Endothelial cell of umbilical vein (primary cell): ENCODE data around the gene HUNK. TPM values are rescaled to one million over a fixed set of nuclear protein-coding genes. Genes with fewer than 3 reads are reported as not detected.

ENCODE experiments used
- BruUV-seq: library from RNA; stranded (reverse); fragments of 400-500 nt; replicated peaks from 2 replicates; lab custom pipeline; 2021; lab: Mats Ljungman, UMichigan
- CTCF ChIA-PET: fragments of 300-600, 350-600 bp; sonication (Branson Sonifier 250); formaldehyde crosslinking; loops from one replicate; lab custom pipeline; 2021; ENCODE audit warnings: antibody characterized with exemption, inconsistent platforms; lab: Charles Lee
- POLR2A ChIA-PET: fragments of 300-600, 350-600 bp; sonication (Branson Sonifier 250); formaldehyde crosslinking; loops from one replicate; lab custom pipeline; 2021; ENCODE audit warnings: antibody characterized with exemption, inconsistent platforms; lab: Charles Lee
- DNase-seq: peaks from one replicate; pipeline ENCODE4 v3.0.0-alpha.2; 2011; ENCODE audit warnings: low read depth, low spot score
- FAIRE-seq: peaks from 2 replicates; lab custom pipeline; 2011; peaks lifted over from hg19 to GRCh38; lab: Jason Lieb, UNC
- H2AFZ ChIP-seq: 2 replicates; pipeline ENCODE4 v1.6.0; 2012; ENCODE audit warnings: low read depth, low read length, control low read depth, inconsistent platforms
- H3K27ac ChIP-seq: 2 replicates; pipeline ENCODE4 v1.5.1; 2011; ENCODE audit warnings: low read depth, mild to moderate bottlenecking, control low read depth, low read length, moderate library complexity; ENCODE audit not compliant: insufficient read depth
- H3K27me3 ChIP-seq, 2 experiments: 2 replicates each; pipeline versions ENCODE4 v1.6.0 to v1.6.1; 2011; ENCODE audit warnings: low read length in 2 of 2, mixed read lengths in 1 of 2; ENCODE audit not compliant: control insufficient read depth in 2 of 2, insufficient read depth in 2 of 2
- H3K36me3 ChIP-seq, 2 experiments: 2 replicates in 1 of 2; 3 replicates in 1 of 2; pipeline ENCODE4 v1.5.1; 2011; ENCODE audit warnings: low read length in 2 of 2, mild to moderate bottlenecking in 1 of 2, moderate library complexity in 1 of 2; ENCODE audit not compliant: control insufficient read depth in 2 of 2, insufficient read depth in 2 of 2; ENCODE audit errors: extremely low read depth in 1 of 2
- H3K4me1 ChIP-seq: 3 replicates; pipeline ENCODE4 v1.5.1; 2011; ENCODE audit warnings: mild to moderate bottlenecking, low read length; ENCODE audit not compliant: control insufficient read depth, insufficient read depth; ENCODE audit errors: extremely low read depth
- H3K4me2 ChIP-seq: 2 replicates; pipeline ENCODE4 v1.6.1; 2011; ENCODE audit warnings: low read length, control low read depth, mixed read lengths; ENCODE audit not compliant: insufficient read depth
- H3K4me3 ChIP-seq, 3 experiments: fragments of 200-600 bp in 1 of 3; sonication (generic), shearing (Covaris generic) in 1 of 3; replicated peaks in 1 of 3; 2 replicates each; pipeline ENCODE4 v1.5.1; 2011 to 2016; ENCODE audit warnings: control low read depth in 3 of 3, low read length in 3 of 3, mild to moderate bottlenecking in 2 of 3, inconsistent platforms in 1 of 3, low read depth in 1 of 3, moderate library complexity in 1 of 3; ENCODE audit not compliant: insufficient read depth in 1 of 3
- H3K79me2 ChIP-seq: 2 replicates; pipeline ENCODE4 v1.6.0; 2012; ENCODE audit warnings: low read length, inconsistent platforms; ENCODE audit not compliant: control insufficient read depth, insufficient read depth
- H3K9ac ChIP-seq: replicated peaks from 2 replicates; pipeline ENCODE3; 2011; ENCODE audit warnings: low read length, control low read depth; ENCODE audit not compliant: insufficient read depth; ENCODE audit errors: extremely low read depth
- H3K9me1 ChIP-seq: replicated peaks from 3 replicates; pipeline ENCODE4 v1.6.0; 2011; ENCODE audit warnings: mild to moderate bottlenecking, low read length; ENCODE audit not compliant: control insufficient read depth, insufficient read depth; ENCODE audit errors: extremely low read depth
- H3K9me3 ChIP-seq: replicated peaks from 2 replicates; pipeline ENCODE4 v1.5.1; 2012; ENCODE audit warnings: low read length, inconsistent platforms; ENCODE audit not compliant: control insufficient read depth, insufficient read depth
- H4K20me1 ChIP-seq: replicated peaks from 2 replicates; pipeline ENCODE3; 2011; ENCODE audit warnings: mild to moderate bottlenecking, low read length; ENCODE audit not compliant: control insufficient read depth, insufficient read depth; ENCODE audit errors: extremely low read depth
- CTCF ChIP-seq, 2 donors: IDR thresholded peaks; 1 replicate in 1 of 2; 2 replicates in 1 of 2; pipeline ENCODE4 v1.5.1; 2011; ENCODE audit warnings: low read length in 2 of 2, mild to moderate bottlenecking in 2 of 2, moderate library complexity in 2 of 2, control low read depth in 1 of 2, inconsistent platforms in 1 of 2, low read depth in 1 of 2; ENCODE audit not compliant: insufficient read depth in 1 of 2; ENCODE audit errors: extremely low read depth in 1 of 2
- EZH2 ChIP-seq: IDR thresholded peaks from 2 replicates; pipeline ENCODE4 v1.6.1; 2012; ENCODE audit warnings: borderline replicate concordance, low read depth, mild to moderate bottlenecking, moderate library complexity, low read length, inconsistent platforms; ENCODE audit not compliant: severe bottlenecking
- FOS ChIP-seq: IDR thresholded peaks from 2 replicates; pipeline ENCODE4 v1.6.1; 2011; ENCODE audit warnings: mild to moderate bottlenecking, low read length, moderate library complexity, borderline replicate concordance; ENCODE audit not compliant: insufficient read depth
- GATA2 ChIP-seq: IDR thresholded peaks from 2 replicates; pipeline ENCODE4 v1.7.0; 2011; ENCODE audit warnings: low read depth, mild to moderate bottlenecking, moderate library complexity, mixed read lengths, low read length; ENCODE audit not compliant: insufficient read length, insufficient read depth
- JUN ChIP-seq: IDR thresholded peaks from 2 replicates; pipeline ENCODE4 v1.6.1; 2011; ENCODE audit warnings: borderline replicate concordance, low read depth; ENCODE audit not compliant: insufficient read length, insufficient read depth
- MAX ChIP-seq: IDR thresholded peaks from 2 replicates; pipeline ENCODE4 v1.6.1; 2011; ENCODE audit not compliant: insufficient read depth, insufficient read length
- MYC ChIP-seq: IDR thresholded peaks from one replicate; pipeline ENCODE4 v1.6.1; 2011; ENCODE audit warnings: mild to moderate bottlenecking, low read depth, low read length
- POLR2A ChIP-seq: IDR thresholded peaks from 2 replicates; pipeline ENCODE4 v1.6.1; 2012; ENCODE audit warnings: low read depth, mild to moderate bottlenecking, control low read depth, low read length
- POLR2AphosphoS5 ChIP-seq: IDR thresholded peaks from 2 replicates; pipeline ENCODE4 v1.6.1; 2012; ENCODE audit warnings: low read depth, mild to moderate bottlenecking, control low read depth, low read length, moderate library complexity; ENCODE audit not compliant: insufficient read depth
- dilution Hi-C: fragments of 300-500 bp; cut with MboI; formaldehyde crosslinking; loops from one replicate; pipeline ENCODE4 v1.15.0; 2019; ENCODE audit warnings: low sequenced_read_pairs; ENCODE audit not compliant: extremely low pct_ligation_motif_present
- intact Hi-C: fragments of 100-400 bp; cut with micrococcal nuclease; formaldehyde crosslinking; loops from one replicate; pipeline ENCODE4 v1.10.0; 2022
- polyA plus RNA-seq, 4 experiments: library from polyadenylated mRNA; depleted of rRNA in 3 of 4; stranded (reverse) in 3 of 4; unstranded in 1 of 4; fragments of >200 nt; gene quantifications; 2 replicates each; pipeline versions ENCODE4 v1.2.1 to v1.2.3, GENCODE V29; 2011 to 2012; ENCODE audit warnings: missing spikeins in 1 of 4
- total RNA-seq: library from RNA; stranded (reverse); gene quantifications from 2 replicates; pipeline ENCODE4 v1.2.3, GENCODE V29; 2021

Gene HUNK
- total and polyA plus RNA-seq, 2 donors (not counting 3 experiments of a cell fraction or from before 2014, with no cell fraction given) = not detected

GRCh38 chr21:31892686-31893085 is 19.9 kb downstream of the HUNK start:
- intact Hi-C loops (no loop called here), dilution Hi-C loops (no loop called here)
- no peak overlapping the region for H3K27ac ChIP-seq
- no peaks in the 10 kb centered on the region for H3K9me3 ChIP-seq
- POLR2A ChIA-PET = no interaction called here
- TF ChIP-seq GATA2 (no peak), FOS (no peak), POLR2A (no peak), MAX (no peak), MYC (no peak)
- H2AFZ ChIP-seq = no peak overlapping the region
- H3K9ac ChIP-seq = no peak overlapping the region
- no peak for FAIRE-seq
- no peaks in the 10 kb centered on the region for H3K4me1 ChIP-seq
- no peaks in the 10 kb centered on the region for H3K36me3 ChIP-seq
- H3K9me1 ChIP-seq = no peaks in the 10 kb centered on the region
- no TSS peak for BruUV-seq
- DNase-seq = no peak
- CTCF ChIA-PET = no interaction called here
- H4K20me1 ChIP-seq = no peaks in the 10 kb centered on the region
- no peaks in the 10 kb centered on the region for H3K27me3 ChIP-seq
- H3K4me3 ChIP-seq = no peak overlapping the region
- no peaks in the 10 kb centered on the region for H3K79me2 ChIP-seq
- H3K4me2 ChIP-seq = no peak overlapping the region

GRCh38 chr21:31893851-31894415 is 21.1 kb downstream of the HUNK start:
- BruUV-seq = no TSS peak
- no peak for TF ChIP-seq FOS
- TF ChIP-seq MYC = no peak
- no peak for TF ChIP-seq MAX
- no peak for TF ChIP-seq CTCF (IDR thresholded peaks at IDR 0.05; ENCODE audit: extremely low read depth in 1 of 2, insufficient read depth in 1 of 2, low read depth in 1 of 2, low read length in 2 of 2)
- no peak for TF ChIP-seq EZH2
- TF ChIP-seq JUN = no peak
- no peak for TF ChIP-seq GATA2
- TF ChIP-seq POLR2AphosphoS5 = no peak
- TF ChIP-seq POLR2A = no peak
- dilution Hi-C loops (no loop called here), intact Hi-C loops (no loop called here)
- Histone ChIP-seq H3K9ac (no peak overlapping the region), H3K79me2 (no peaks in the 10 kb centered on the region), H3K4me1 (no peaks in the 10 kb centered on the region), H3K27me3 (no peaks in the 10 kb centered on the region), H3K4me2 (no peak overlapping the region), H3K36me3 (no peaks in the 10 kb centered on the region), H4K20me1 (no peaks in the 10 kb centered on the region), H3K9me3 (no peaks in the 10 kb centered on the region), H3K9me1 (no peaks in the 10 kb centered on the region), H3K4me3 (no peak overlapping the region), H2AFZ (no peak overlapping the region), H3K27ac (no peak overlapping the region)
- no peak for FAIRE-seq
- POLR2A ChIA-PET = no interaction called here
- DNase-seq = no peak
- CTCF ChIA-PET = interaction anchor here (1.1 kb wide), 1 partner anchor 9 kb away, joined by 3 read pairs; no protein-coding TSS in a partner anchor
